Esophagus squamous epithelium (tissue), 5 donors: ENCODE measurements around the gene B2M. TPM values are rescaled to one million over a fixed set of nuclear protein-coding genes. Genes with fewer than 3 reads are reported as not detected.

Source experiments
- DNase-seq: peaks from one replicate; lab custom pipeline; 2025; lab: John Stamatoyannopoulos, UW
- H3K27ac ChIP-seq, 4 donors: fragments of 200-600 bp; sonication (generic); one replicate each; pipeline ENCODE4 v1.5.1; 2016 to 2019; ENCODE audit warnings: mild to moderate bottlenecking in 1 of 4
- H3K27me3 ChIP-seq, 4 donors: fragments of 200-600 bp; sonication (generic); 1 replicate in 3 of 4; 2 replicates in 1 of 4; pipeline versions ENCODE4 v1.5.1 to v1.6.0; 2017 to 2021; ENCODE audit warnings: antibody characterized with exemption in 1 of 4
- H3K36me3 ChIP-seq, 3 donors: fragments of 200-600 bp; sonication (generic); one replicate each; pipeline ENCODE4 v1.5.1; 2016 to 2019
- H3K4me1 ChIP-seq, 3 donors: fragments of 200-600 bp; sonication (generic); one replicate each; pipeline ENCODE4 v1.5.1; 2017 to 2019
- H3K4me3 ChIP-seq, 4 donors: fragments of 200-600 bp; sonication (generic); 1 replicate in 3 of 4; 2 replicates in 1 of 4; pipeline ENCODE4 v1.5.1; 2016 to 2019; ENCODE audit warnings: mild to moderate bottlenecking in 2 of 4, moderate library complexity in 1 of 4
- H3K9me3 ChIP-seq, 3 donors: fragments of 200-600 bp; sonication (generic); one replicate each; pipeline ENCODE4 v1.5.1; 2016 to 2019
- CTCF ChIP-seq, 6 experiments: fragments of 450-650 bp in 4 of 6; fragments of 200-600 bp in 2 of 6; sonication (generic) in 2 of 6; IDR thresholded peaks; one replicate each; pipeline ENCODE4 v1.5.1; 2016 to 2019; ENCODE audit warnings: antibody characterized with exemption in 6 of 6, mild to moderate bottlenecking in 4 of 6, moderate library complexity in 4 of 6
- POLR2A ChIP-seq, 4 donors: fragments of 450-650 bp; IDR thresholded peaks; one replicate each; pipeline ENCODE4 v1.6.1; 2017; ENCODE audit warnings: antibody characterized with exemption in 4 of 4, mild to moderate bottlenecking in 4 of 4, moderate library complexity in 3 of 4
- WGBS, 2 donors: methylation state at CpG; one replicate each; pipeline ENCODE4 v1.1.5; 2018; 5-methylcytosine and 5-hydroxymethylcytosine counted together
- intact Hi-C: fragments of 100-400 bp; cut with DNase I; formaldehyde crosslinking; loops from one replicate; pipeline ENCODE4 v1.15.0; 2022
- total RNA-seq, 4 donors: library from RNA; depleted of rRNA; stranded (reverse); fragments of >200 nt; gene quantifications; one replicate each; pipeline ENCODE4 v1.1.0, GENCODE V29; 2016
- donor health status: DM: yes; HTN: yes; CAD: no.

Gene B2M
- total RNA-seq, 4 donors from 2014 or later, result 992 to 4,464 (median 1,820) TPM

DNA sequence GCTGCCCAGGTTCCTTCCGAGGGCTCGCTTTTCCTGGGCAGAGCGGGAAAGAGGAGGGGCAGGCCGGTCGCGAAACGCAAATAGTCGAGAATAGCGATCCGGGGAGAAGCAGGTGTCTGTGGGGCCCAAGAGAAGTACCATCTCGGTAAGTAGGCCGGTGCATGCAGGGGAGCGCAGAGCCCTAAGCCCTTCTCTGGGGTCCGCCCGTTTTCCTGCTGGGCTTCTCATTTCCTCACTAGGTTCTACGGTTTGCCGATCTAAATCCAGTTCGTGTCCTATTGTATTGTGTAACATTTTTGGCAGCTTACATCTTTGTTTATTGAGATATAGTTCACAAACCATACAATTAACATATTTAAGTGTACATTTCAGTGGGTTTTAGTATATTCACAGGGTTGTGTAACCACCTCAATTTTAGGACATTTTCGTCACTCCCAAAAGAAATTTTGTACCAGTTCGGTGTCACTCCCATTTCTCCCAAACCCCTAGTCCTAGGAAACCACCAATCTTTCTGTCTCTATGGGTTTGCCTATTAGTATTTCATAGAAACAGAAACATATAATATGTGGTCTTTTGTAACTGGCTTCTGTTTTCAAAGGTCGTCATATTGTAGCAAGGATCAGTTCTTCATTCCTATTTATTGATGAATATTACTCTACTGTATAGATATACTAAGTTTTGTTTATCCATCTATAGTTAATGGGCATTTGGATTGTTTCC, 18.3 kb downstream of the B2M start:
- 3 to 4% methylated on average over 15 to 17 of the region's 21 CpGs for WGBS, 2 donors
- intact Hi-C loops, result loop anchor here (10.0 kb wide), 1 partner anchor 65 kb away; the partner anchor contains the start of gene SPG11
- no peaks in the 10 kb centered on the region for H3K27me3 ChIP-seq
- H3K4me1 ChIP-seq, result peaks cover 15 to 66% (median 42%) of the 10 kb centered on the region in 3 donors
- H3K36me3 ChIP-seq, result peaks cover 0 to 14% (median 0%) of the 10 kb centered on the region in 3 donors
- no peak for TF ChIP-seq POLR2A (IDR thresholded peaks at IDR 0.05)
- TF ChIP-seq CTCF (IDR thresholded peaks at IDR 0.05), result no peak
- peak overlapping the region; percentile 55 to 95 (median 76) for H3K4me3 ChIP-seq
- DNase-seq, result no peak
- no peaks in the 10 kb centered on the region for H3K9me3 ChIP-seq
- peak overlapping the region; percentile 94 to 100 (median 98) for H3K27ac ChIP-seq

DNA sequence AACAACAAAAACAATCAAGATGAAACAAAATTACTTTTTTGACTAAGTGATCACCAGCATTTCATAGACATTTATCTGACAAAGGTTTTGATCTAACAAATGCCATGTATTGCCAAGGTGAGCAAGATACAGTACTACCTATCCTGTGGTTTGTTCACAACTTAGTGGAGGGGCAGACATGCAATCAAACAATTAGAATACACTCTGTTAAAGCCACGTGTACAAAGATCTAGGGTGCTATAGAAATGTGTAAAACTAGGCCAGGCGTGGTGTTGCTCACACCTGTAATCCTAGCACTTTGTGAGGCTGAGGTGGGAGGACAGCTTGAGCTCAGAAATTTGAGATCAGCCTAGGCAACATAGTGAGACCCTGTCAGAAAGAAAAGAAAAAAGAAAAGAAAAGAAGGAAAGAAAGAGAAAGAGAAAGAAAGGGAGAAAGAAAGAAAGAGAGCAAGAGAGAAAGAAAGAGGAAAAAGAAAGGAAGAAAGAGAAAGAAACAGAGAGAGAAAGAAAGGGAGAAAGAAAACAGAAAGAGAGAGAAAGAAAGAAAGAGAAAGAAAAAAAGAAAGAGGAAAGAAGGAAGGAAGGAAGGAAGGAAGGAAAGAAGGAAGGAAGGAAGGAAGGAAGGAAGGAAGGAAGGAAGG, 23.6 kb downstream of the B2M start:
- intact Hi-C loops, result loop anchor here (10.0 kb wide), 1 partner anchor 70 kb away; the partner anchor contains the start of gene SPG11
- DNase-seq, result no peak
- no peaks in the 10 kb centered on the region for H3K9me3 ChIP-seq
- H3K36me3 ChIP-seq, result peaks cover 0 to 14% (median 0%) of the 10 kb centered on the region in 3 donors
- H3K4me3 ChIP-seq, result no peak overlapping the region
- H3K27ac ChIP-seq, result peak overlapping the region in 3 of 4 donors; percentile 55 to 79 (median 78)
- H3K27me3 ChIP-seq, result no peaks in the 10 kb centered on the region
- TF ChIP-seq CTCF (IDR thresholded peaks at IDR 0.05), result no peak
- no peak for TF ChIP-seq POLR2A (IDR thresholded peaks at IDR 0.05)
- 63 to 71% methylated on average over 2 of the region's 2 CpGs for WGBS, 2 donors
- H3K4me1 ChIP-seq, result peaks cover 0 to 35% (median 20%) of the 10 kb centered on the region in 3 donors

GRCh38 chr15:44735482-44736180, 24.3 kb downstream of the B2M start:
- intact Hi-C loops, result loop anchor here (10.0 kb wide), 1 partner anchor 71 kb away; the partner anchor contains the start of gene SPG11

GRCh38 chr15:44736181-44736765, 25.0 kb downstream of the B2M start, which contains the start of gene TRIM69:
Gene TRIM69 (plus strand): TSS chr15:44736528. CDS start chr15:44736705, 177 bp downstream.
- H3K4me1 ChIP-seq, result peaks cover 0 to 22% (median 8%) of the 10 kb centered on the region in 3 donors
- H3K27ac ChIP-seq, result peak within 1 kb of the TSS; percentile 32 to 79 (median 66)
- H3K36me3 ChIP-seq, result peaks cover 0 to 13% (median 0%) of the 10 kb centered on the region in 3 donors
- H3K4me3 ChIP-seq, result peak within 1 kb of the TSS in 1 of 4 donors; percentile 3
- TF ChIP-seq POLR2A (IDR thresholded peaks at IDR 0.05), result no peak
- TF ChIP-seq CTCF (IDR thresholded peaks at IDR 0.05), result no peak
- WGBS, 2 donors, result 67 to 86% methylated on average over 3 of the region's 3 CpGs
- intact Hi-C loops, result loop anchor here (10.0 kb wide), 1 partner anchor 71 kb away; the partner anchor contains the start of gene SPG11
- H3K27me3 ChIP-seq, result no peaks in the 10 kb centered on the region
- H3K9me3 ChIP-seq, result no peaks in the 10 kb centered on the region
- DNase-seq, result no peak

More at GRCh38 chr15:44735482-44736180, 24.3 kb downstream of the B2M start:
- Histone ChIP-seq H3K4me3 (peak overlapping the region in 1 of 4 donors; percentile 3), H3K36me3 (peaks cover 0 to 14% (median 0%) of the 10 kb centered on the region in 3 donors), H3K9me3 (no peaks in the 10 kb centered on the region), H3K4me1 (peaks cover 0 to 29% (median 13%) of the 10 kb centered on the region in 3 donors), H3K27me3 (no peaks in the 10 kb centered on the region), H3K27ac (peak overlapping the region; percentile 32 to 79 (median 66))
- WGBS, 2 donors, result 53% methylated on average over 8 of the region's 8 CpGs
- DNase-seq, result no peak
- no peak for TF ChIP-seq CTCF (IDR thresholded peaks at IDR 0.05)
- no peak for TF ChIP-seq POLR2A (IDR thresholded peaks at IDR 0.05)
